HepG2 (cell line): ENCODE results near the gene HSD3B7. TPM values are rescaled to one million over a fixed set of nuclear protein-coding genes. Genes with fewer than 3 reads are reported as not detected.

Experiments used
- ARHGAP35 ChIP-seq: sonication (generic); formaldehyde crosslinking; IDR thresholded peaks from 2 replicates; pipeline ENCODE4 v1.9.0; 2022; ENCODE audit warnings: mild to moderate bottlenecking, inconsistent platforms, moderate library complexity, missing genetic modification reagents, borderline replicate concordance
- FOSL1 ChIP-seq: sonication (generic); formaldehyde crosslinking; IDR thresholded peaks from 2 replicates; pipeline ENCODE4 v1.9.0; 2021; ENCODE audit warnings: missing genetic modification reagents, borderline replicate concordance
- GMEB2 ChIP-seq: IDR thresholded peaks from 2 replicates; pipeline ENCODE4 v1.6.1; 2016; ENCODE audit warnings: missing biosample characterization, missing genetic modification reagents, low read depth
- HHEX ChIP-seq: IDR thresholded peaks from 2 replicates; pipeline ENCODE4 v1.6.1; 2016; ENCODE audit warnings: control low read depth
- IRF1 ChIP-seq: sonication (generic); formaldehyde crosslinking; IDR thresholded peaks from 2 replicates; pipeline ENCODE4 v1.4.0; 2020; ENCODE audit warnings: low read depth, mild to moderate bottlenecking, missing genetic modification reagents
- MAF1 ChIP-seq: sonication (generic); formaldehyde crosslinking; IDR thresholded peaks from 2 replicates; pipeline ENCODE4 v1.5.0; 2020; ENCODE audit warnings: missing genetic modification reagents, borderline replicate concordance
- MTF1 ChIP-seq: sonication (generic); formaldehyde crosslinking; IDR thresholded peaks from 2 replicates; pipeline ENCODE4 v1.5.0; 2020; ENCODE audit warnings: missing genetic modification reagents
- SRSF1 ChIP-seq: fragments of 200-400 bp; formaldehyde crosslinking; optimal IDR thresholded peaks from 2 replicates; pipeline ENCODE3; 2017; ENCODE audit warnings: mild to moderate bottlenecking, low read depth, low read length, moderate library complexity
- SRSF4 ChIP-seq: fragments of 200-400 bp; formaldehyde crosslinking; IDR thresholded peaks from one replicate; pipeline ENCODE4 v1.6.1; 2018; ENCODE audit warnings: mild to moderate bottlenecking, low read depth, low read length, moderate library complexity; ENCODE audit not compliant: poor library complexity, severe bottlenecking
- SYNCRIP ChIP-seq: fragments of 200-400 bp; formaldehyde crosslinking; IDR thresholded peaks from 2 replicates; pipeline ENCODE4 v1.6.1; 2018; ENCODE audit warnings: mild to moderate bottlenecking, low read depth, low read length; ENCODE audit not compliant: insufficient read depth
- TEAD3 ChIP-seq: optimal IDR thresholded peaks from 2 replicates; pipeline ENCODE3; 2016; ENCODE audit warnings: borderline replicate concordance
- TERF1 ChIP-seq: sonication (generic); formaldehyde crosslinking; IDR thresholded peaks from 2 replicates; pipeline ENCODE4 v1.8.0; 2022; ENCODE audit warnings: mild to moderate bottlenecking, missing genetic modification reagents, moderate library complexity
- THAP8 ChIP-seq: sonication (generic); formaldehyde crosslinking; IDR thresholded peaks from 2 replicates; pipeline ENCODE4 v1.5.1; 2020; ENCODE audit warnings: missing genetic modification reagents, mild to moderate bottlenecking, borderline replicate concordance
- TP53 ChIP-seq: sonication (generic); formaldehyde crosslinking; conservative IDR thresholded peaks from 2 replicates; pipeline ENCODE4 v1.4.0; 2020; ENCODE audit warnings: missing genetic modification reagents
- ZC3H4 ChIP-seq: sonication (generic); formaldehyde crosslinking; IDR thresholded peaks from 2 replicates; pipeline ENCODE4 v1.4.0; 2020; ENCODE audit warnings: missing genetic modification reagents, borderline replicate concordance
- ZNF224 ChIP-seq: sonication (generic); formaldehyde crosslinking; IDR thresholded peaks from 2 replicates; pipeline ENCODE4 v1.5.0; 2020; ENCODE audit warnings: mild to moderate bottlenecking, missing genetic modification reagents
- ZNF567 ChIP-seq: sonication (generic); formaldehyde crosslinking; IDR thresholded peaks from 2 replicates; pipeline ENCODE4 v1.8.1; 2023; ENCODE audit warnings: mild to moderate bottlenecking, missing genetic modification reagents, borderline replicate concordance
- ZNF800 ChIP-seq: sonication (generic); formaldehyde crosslinking; IDR thresholded peaks from 2 replicates; pipeline ENCODE4 v1.4.0; 2020; ENCODE audit warnings: missing genetic modification reagents
- ZUFSP ChIP-seq: sonication (generic); formaldehyde crosslinking; IDR thresholded peaks from 2 replicates; pipeline ENCODE4 v1.9.0; 2021; ENCODE audit warnings: missing genetic modification reagents, mild to moderate bottlenecking, borderline replicate concordance
- polyA plus RNA-seq, 8 experiments: library from polyadenylated mRNA; depleted of rRNA in 3 of 8; stranded (reverse) in 7 of 8; unstranded in 1 of 8; fragments of >200 nt; fragmentation: Illumina TruSeq in 4 of 8; extraction: Trizol in 4 of 8; gene quantifications; 2 replicates each; pipeline versions ENCODE4 v1.2.1 to v1.2.3, GENCODE V29; 2011 to 2016; ENCODE audit warnings: low read depth in 4 of 8, missing spikeins in 1 of 8, mixed read lengths in 1 of 8; ENCODE audit not compliant: insufficient read depth in 1 of 8
- total RNA-seq, 5 experiments: library from RNA; depleted of rRNA; stranded (reverse); fragments of >200 nt; fragmentation: Illumina TruSeq; extraction: Trizol; gene quantifications; 2 replicates each; pipeline ENCODE4 v1.2.3, GENCODE V29; 2016; ENCODE audit warnings: low read depth in 1 of 5

HSD3B7 gene
- total and polyA plus RNA-seq, 2 of the 13 experiments (the other 11 are each of a cell fraction or from before 2014, with no cell fraction given) = 32.9 to 69.7 TPM

GRCh38 chr16:30949650-30950515, 35.1 kb upstream of the HSD3B7 start (continued):
- TF ChIP-seq ZNF800 (CRISPR knock-in tag) (peak; percentile 52; the same call in 1 of the 2 replicates), MAF1 (0 out of 2 replicates have a peak, but pooled peaks have one; percentile 58), ZNF567 (peak; percentile 42; the same call in 1 of the 2 replicates), MTF1 (CRISPR knock-in tag) (no peak), FOSL1 (CRISPR knock-in tag) (no peak), TERF1 (CRISPR knock-in tag) (no peak; the same call in 1 of the 2 replicates), SRSF4 (no peak), ARHGAP35 (CRISPR knock-in tag) (0 out of 2 replicates have a peak, but pooled peaks have one; percentile 32), SYNCRIP (no peak), HHEX (CRISPR knock-in tag) (peak; percentile 17; the same call in 1 of the 2 replicates), THAP8 (CRISPR knock-in tag) (peak; percentile 26; the same call in 1 of the 2 replicates), ZNF224 (CRISPR knock-in tag) (no peak), GMEB2 (no peak), ZUFSP (CRISPR knock-in tag) (no peak), TEAD3 (CRISPR knock-in tag) (peak; percentile 86), SRSF1 (no peak), TP53 (peak; percentile 83; the same call in 1 of the 2 replicates), ZC3H4 (CRISPR knock-in tag) (peak; percentile 90), IRF1 (CRISPR knock-in tag) (peak; percentile 90; the same call in 1 of the 2 replicates)
